GM18951 (cell line): ENCODE results near the gene MYOM1.
"Not testable (repeated sequence)": the region's sequence is repeated elsewhere in the genome, so short reads cannot be mapped to it uniquely, and the experiment has no call there.

Source experiments
- POLR2A ChIP-seq: IDR thresholded peaks from 4 replicates; pipeline ENCODE4 v1.6.1; 2011; ENCODE audit warnings: mild to moderate bottlenecking; ENCODE audit not compliant: insufficient read length, insufficient read depth; ENCODE audit errors: extremely low read depth
- in situ Hi-C: fragments of 300-500 bp; cut with MboI; formaldehyde crosslinking; loops from one replicate; pipeline ENCODE4 v1.12.0; 2022; ENCODE audit warnings: low sequenced_read_pairs, mixed read lengths, inconsistent platforms; ENCODE audit not compliant: unreplicated experiment

Gene MYOM1

GRCh38 chr18:3056311-3056710 is 163.5 kb downstream of the MYOM1 start:
- no peak for TF ChIP-seq POLR2A
- in situ Hi-C loops: no loop called here

- in situ Hi-C loops: no loop called here
- TF ChIP-seq POLR2A: no peak
Observed at GRCh38 chr18:3055816-3056215, 164.0 kb downstream of the MYOM1 start.

GRCh38 chr18:3055186-3055728 is 164.5 kb downstream of the MYOM1 start:
- TF ChIP-seq POLR2A: no peak
- in situ Hi-C loops: no loop called here

- no peak for TF ChIP-seq POLR2A
- in situ Hi-C loops: no loop called here
Observed at GRCh38 chr18:3054780-3055179, 165.0 kb downstream of the MYOM1 start.

DNA sequence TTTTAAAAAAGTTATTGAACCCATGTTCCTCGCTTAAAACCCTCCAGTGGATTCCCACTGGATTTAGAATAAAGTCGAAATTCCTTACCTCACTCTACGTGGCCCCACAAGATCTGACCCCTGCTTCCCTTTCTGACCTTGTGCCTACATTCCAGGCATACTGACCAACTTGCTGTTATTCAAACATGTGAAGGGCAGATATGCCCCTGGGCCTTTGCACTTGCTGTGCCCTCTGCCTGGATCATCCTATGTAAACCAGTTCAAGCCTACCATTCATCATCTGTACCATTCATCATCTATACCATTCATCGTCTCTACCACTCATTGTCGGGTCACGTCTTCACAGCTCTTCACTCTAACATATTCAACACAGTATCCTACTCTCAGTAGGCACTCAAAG is 165.6 kb downstream of the MYOM1 start:
- no peak for TF ChIP-seq POLR2A
- in situ Hi-C loops: no loop called here

- no peak for TF ChIP-seq POLR2A
- in situ Hi-C loops: no loop called here
Observed at GRCh38 chr18:3053081-3053480, 166.7 kb downstream of the MYOM1 start.

GRCh38 chr18:3052411-3052758 is 167.4 kb downstream of the MYOM1 start:
- TF ChIP-seq POLR2A: no peak
- in situ Hi-C loops: no loop called here

GRCh38 chr18:3051718-3052410 is 167.9 kb downstream of the MYOM1 start:
- in situ Hi-C loops: no loop called here
- TF ChIP-seq POLR2A: no peak

GRCh38 chr18:3049897-3050454 is 169.8 kb downstream of the MYOM1 start:
- in situ Hi-C loops: not testable (repeated sequence)

DNA sequence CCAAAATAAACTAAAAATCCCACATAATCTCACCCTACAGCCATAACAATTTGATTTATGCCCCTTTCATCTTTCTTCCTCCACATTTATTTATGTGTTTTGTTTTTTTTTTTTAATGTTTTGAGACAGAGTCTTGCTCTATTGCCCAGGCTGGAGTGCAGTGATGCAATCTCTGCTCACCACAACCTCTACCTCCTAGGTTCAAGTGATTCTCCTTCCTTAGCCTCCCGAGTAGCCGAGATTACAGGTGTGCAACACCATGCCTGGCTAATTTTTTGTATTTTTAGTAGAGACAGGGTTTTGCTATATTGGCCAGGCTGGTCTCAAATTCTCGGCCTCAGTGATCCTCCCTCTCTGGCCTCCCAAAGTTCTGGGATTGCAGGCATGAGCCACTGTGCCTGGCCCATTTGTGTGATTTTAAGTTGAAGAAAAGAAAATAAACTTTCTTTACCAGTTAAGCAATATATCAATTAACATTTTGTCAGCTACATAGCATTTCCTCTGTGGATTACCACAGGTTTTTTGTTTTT is 170.9 kb downstream of the MYOM1 start:
- in situ Hi-C loops: no loop called here
- no peak for TF ChIP-seq POLR2A

DNA sequence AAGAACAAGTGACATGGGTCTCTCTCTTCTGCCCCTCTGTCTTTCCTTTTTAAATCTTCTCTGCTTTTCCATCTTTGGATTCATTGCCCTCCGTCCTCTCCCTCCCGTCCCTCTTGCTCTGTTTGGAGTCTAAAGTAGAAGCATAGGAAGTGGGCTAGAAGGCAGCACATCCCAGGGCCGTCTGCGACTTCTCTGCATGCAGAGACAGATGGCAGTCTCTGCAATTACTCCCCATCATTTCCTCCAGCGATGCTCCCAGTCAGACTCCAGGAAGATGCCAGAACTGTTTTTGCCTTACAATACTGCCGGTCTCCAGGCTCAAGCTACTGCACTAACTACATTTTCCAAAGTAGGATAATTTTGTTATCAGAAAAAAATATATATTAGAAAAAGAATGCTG is 171.6 kb downstream of the MYOM1 start:
- in situ Hi-C loops: no loop called here
- no peak for TF ChIP-seq POLR2A

DNA sequence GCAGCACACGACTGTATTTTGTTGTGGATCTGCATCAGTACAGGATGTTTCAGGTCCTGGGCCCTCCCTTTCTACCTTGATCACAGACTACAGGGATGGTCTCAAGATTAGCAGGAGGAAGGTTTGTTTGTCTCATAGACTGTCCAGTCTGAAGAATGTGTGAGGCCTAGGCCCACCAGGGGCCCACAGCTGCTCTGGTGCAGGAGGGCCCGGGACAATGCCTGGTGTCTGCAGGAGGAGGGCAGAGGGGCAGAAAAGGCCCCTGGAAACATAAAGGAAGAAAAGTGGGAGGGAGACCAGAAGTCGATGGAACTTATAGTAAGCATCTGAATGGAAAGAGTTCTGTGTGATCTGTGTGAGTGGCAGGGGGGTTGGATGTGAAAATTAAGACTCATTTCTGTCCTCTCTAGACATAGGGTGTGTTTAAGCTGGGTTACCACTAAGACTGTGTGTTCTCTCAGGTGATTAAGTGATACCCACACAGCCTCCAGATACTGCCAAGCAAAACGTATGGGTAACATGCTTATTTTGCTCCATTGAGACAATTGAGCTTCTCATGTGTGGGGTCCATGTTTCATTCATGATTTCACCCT is 173.5 kb downstream of the MYOM1 start:
- TF ChIP-seq POLR2A: no peak
- in situ Hi-C loops: no loop called here

DNA sequence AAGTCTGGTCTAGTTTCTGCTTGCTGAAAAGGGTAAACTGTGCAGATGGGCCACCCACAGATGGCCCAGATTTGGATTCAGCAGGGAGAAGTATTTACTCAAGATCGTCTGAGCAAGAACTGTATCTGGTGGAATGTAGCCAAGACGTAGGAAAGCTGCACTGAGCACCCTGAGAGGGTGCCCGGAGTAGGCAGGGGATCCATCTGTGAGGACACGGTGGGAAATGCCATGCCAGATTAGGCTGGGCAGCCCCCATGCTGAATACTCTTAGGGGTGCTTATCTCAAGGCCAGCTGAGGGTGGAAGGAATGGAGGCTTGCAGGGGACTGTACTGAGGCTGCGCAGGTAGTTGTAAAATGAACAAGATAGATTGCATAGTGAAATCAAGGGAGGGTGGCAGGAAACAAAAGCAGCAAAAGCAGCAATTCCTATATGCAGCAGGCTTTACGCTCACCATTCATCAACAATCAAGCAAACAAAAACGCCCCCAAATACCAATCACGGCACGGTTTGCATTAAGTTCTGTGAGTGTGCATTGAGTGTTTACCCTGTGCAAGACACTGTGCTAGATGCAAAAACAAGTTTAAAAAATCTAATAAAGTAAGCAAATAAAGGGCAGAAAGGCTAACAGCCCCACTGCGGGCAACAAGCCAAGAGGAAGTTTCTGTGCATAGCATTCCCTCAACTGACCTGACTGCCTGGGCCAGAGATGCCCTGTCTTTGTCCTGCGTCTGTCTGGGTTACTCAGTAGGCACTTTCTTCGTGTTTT is 174.7 kb downstream of the MYOM1 start:
- in situ Hi-C loops: no loop called here
- TF ChIP-seq POLR2A: no peak
